NCI-H2107 treated with DMSO at 0.1 percent for 48 hours (cell line): Measurements from ENCODE around the gene PTPRN2.
A peak's percentile ranks its signal among the peaks of the same experiment; 100 is the strongest.
"Not testable (repeated sequence)": the region's sequence is repeated elsewhere in the genome, so short reads cannot be mapped to it uniquely, and the experiment has no call there.

Experiments
- DNase-seq: peaks from one replicate; lab custom pipeline; 2025; ENCODE audit not compliant: unreplicated experiment; lab: John Stamatoyannopoulos, UW

PTPRN2 gene

GRCh38 chr7:157904211-157904865, 683.3 kb downstream of the PTPRN2 start:
- no peak for DNase-seq

- no peak for DNase-seq
Measured at GRCh38 chr7:157903710-157904109, 683.9 kb downstream of the PTPRN2 start.

- DNase-seq, result no peak
Measured at GRCh38 chr7:157903296-157903695, 684.3 kb downstream of the PTPRN2 start.

- DNase-seq, result not testable (repeated sequence)
Measured at GRCh38 chr7:157901816-157902610, 685.6 kb downstream of the PTPRN2 start.

GRCh38 chr7:157901166-157901565, 686.5 kb downstream of the PTPRN2 start:
- no peak for DNase-seq

- DNase-seq, result no peak
Measured at GRCh38 chr7:157900556-157900955, 687.1 kb downstream of the PTPRN2 start.

- no peak for DNase-seq
Measured at GRCh38 chr7:157900011-157900410, 687.6 kb downstream of the PTPRN2 start.

GRCh38 chr7:157898802-157899505, 688.7 kb downstream of the PTPRN2 start:
- peak; percentile 21 for DNase-seq

GRCh38 chr7:157898261-157898660, 689.4 kb downstream of the PTPRN2 start:
- no peak for DNase-seq

GRCh38 chr7:157897681-157898080, 689.9 kb downstream of the PTPRN2 start:
- no peak for DNase-seq

- DNase-seq, result no peak
Measured at GRCh38 chr7:157896774-157897555, 690.7 kb downstream of the PTPRN2 start.

- DNase-seq, result not testable (repeated sequence)
Measured at GRCh38 chr7:157896376-157896675, 691.3 kb downstream of the PTPRN2 start.

- DNase-seq, result no peak
Measured at GRCh38 chr7:157895520-157896375, 691.9 kb downstream of the PTPRN2 start.

GRCh38 chr7:157895098-157895497, 692.5 kb downstream of the PTPRN2 start:
- DNase-seq, result not testable (repeated sequence)

GRCh38 chr7:157893535-157894044, 694.0 kb downstream of the PTPRN2 start:
- no peak for DNase-seq

GRCh38 chr7:157892751-157893523, 694.7 kb downstream of the PTPRN2 start:
- DNase-seq, result no peak

- no peak for DNase-seq
Measured at GRCh38 chr7:157890921-157891401, 696.7 kb downstream of the PTPRN2 start.

GRCh38 chr7:157889480-157889879, 698.1 kb downstream of the PTPRN2 start:
- no peak for DNase-seq

GRCh38 chr7:157888579-157888978, 699.0 kb downstream of the PTPRN2 start:
- DNase-seq, result no peak
